IMR-90 (cell line): Measurements from ENCODE around the gene UBE2J1. TPM values are rescaled to one million over a fixed set of nuclear protein-coding genes. Genes with fewer than 3 reads are reported as not detected.

Source experiments
- ATAC-seq: fragments of 200-7000 bp; cut with Tn5 transposase; 2 replicates; pipeline ENCODE4 v1.9.1; 2020; ENCODE audit warnings: low read depth, mild to moderate bottlenecking, moderate library complexity
- BruUV-seq: library from RNA; stranded (reverse); fragments of 400-500 nt; replicated peaks from 2 replicates; lab custom pipeline; 2021; lab: Mats Ljungman, UMichigan
- CTCF ChIA-PET: fragments of 300-600 bp; formaldehyde crosslinking; extraction: SDS; loops from one replicate; lab custom pipeline; 2021; ENCODE audit warnings: antibody characterized with exemption; lab: Yijun Ruan, JAX
- POLR2A ChIA-PET: fragments of 300-600 bp; sonication (Branson Sonifier 250); formaldehyde crosslinking; loops from one replicate; lab custom pipeline; 2022; ENCODE audit warnings: antibody characterized with exemption; ENCODE audit not compliant: unreplicated experiment; lab: Charles Lee
- DNase-seq: peaks from one replicate; pipeline ENCODE4 v3.0.0; 2013
- H2AFZ ChIP-seq: replicated peaks from 2 replicates; pipeline ENCODE3; 2013; ENCODE audit warnings: low read length, mild to moderate bottlenecking; ENCODE audit not compliant: poor library complexity
- H2AK5ac ChIP-seq: 2 replicates; pipeline ENCODE4 v1.6.1; 2013; ENCODE audit warnings: low read depth, low read length, inconsistent platforms
- H2AK9ac ChIP-seq: replicated peaks from 2 replicates; pipeline ENCODE3; 2013; ENCODE audit warnings: mild to moderate bottlenecking, low read depth, low read length, moderate library complexity; ENCODE audit not compliant: poor library complexity
- H2BK120ac ChIP-seq: 2 replicates; pipeline ENCODE4 v1.6.1; 2013; ENCODE audit warnings: low read depth, low read length, inconsistent platforms
- H2BK15ac ChIP-seq: 3 replicates; pipeline ENCODE4 v1.6.1; 2013; ENCODE audit warnings: low read depth, low read length, inconsistent platforms
- H2BK20ac ChIP-seq: 2 replicates; pipeline ENCODE4 v1.6.1; 2013; ENCODE audit warnings: low read depth, mild to moderate bottlenecking, inconsistent platforms, low read length, moderate library complexity
- H2BK5ac ChIP-seq: 2 replicates; pipeline ENCODE4 v1.6.1; 2013; ENCODE audit warnings: mild to moderate bottlenecking, low read depth, low read length, inconsistent platforms; ENCODE audit not compliant: poor library complexity, severe bottlenecking
- H3K14ac ChIP-seq: replicated peaks from 2 replicates; pipeline ENCODE4 v1.6.1; 2013; ENCODE audit warnings: low read depth, low read length, inconsistent platforms
- H3K18ac ChIP-seq: 2 replicates; pipeline ENCODE4 v1.6.1; 2013; ENCODE audit warnings: low read depth, low read length, control low read depth
- H3K23ac ChIP-seq: 2 replicates; pipeline ENCODE4 v1.6.1; 2013; ENCODE audit warnings: low read depth, low read length, inconsistent platforms
- H3K27ac ChIP-seq: 2 replicates; pipeline ENCODE4 v1.5.1; 2013; ENCODE audit warnings: mild to moderate bottlenecking, control low read depth, low read length; ENCODE audit not compliant: insufficient read depth
- H3K27me3 ChIP-seq: 2 replicates; pipeline ENCODE4 v1.6.1; 2013; ENCODE audit warnings: low read length; ENCODE audit not compliant: control insufficient read depth, insufficient read depth
- H3K36me3 ChIP-seq: 2 replicates; pipeline ENCODE4 v1.6.1; 2013; ENCODE audit warnings: low read length, mixed read lengths; ENCODE audit not compliant: control insufficient read depth, insufficient read depth
- H3K4ac ChIP-seq: 2 replicates; pipeline ENCODE4 v1.6.1; 2013; ENCODE audit warnings: low read depth, low read length, inconsistent platforms
- H3K4me1 ChIP-seq: 2 replicates; pipeline ENCODE4 v1.6.1; 2013; ENCODE audit warnings: low read length, mixed read lengths; ENCODE audit not compliant: control insufficient read depth, insufficient read depth
- H3K4me2 ChIP-seq: 2 replicates; pipeline ENCODE4 v1.6.1; 2013; ENCODE audit warnings: low read depth, mild to moderate bottlenecking, control low read depth, low read length, moderate library complexity
- H3K4me3 ChIP-seq: 2 replicates; pipeline ENCODE4 v1.5.1; 2013; ENCODE audit warnings: low read depth, mild to moderate bottlenecking, control low read depth, low read length, moderate library complexity; ENCODE audit not compliant: insufficient read depth
- H3K56ac ChIP-seq: 2 replicates; pipeline ENCODE4 v1.6.1; 2013; ENCODE audit warnings: low read length, inconsistent platforms; ENCODE audit not compliant: insufficient read depth; ENCODE audit errors: extremely low read depth
- H3K79me1 ChIP-seq, 2 experiments: 2 replicates each; pipeline ENCODE4 v1.6.1; 2013; ENCODE audit warnings: low read length in 2 of 2, inconsistent platforms in 1 of 2, low read depth in 1 of 2
- H3K9ac ChIP-seq: 2 replicates; pipeline ENCODE4 v1.6.1; 2013; ENCODE audit warnings: low read depth, low read length, control low read depth
- H3K9me1 ChIP-seq: 2 replicates; pipeline ENCODE4 v1.6.1; 2013; ENCODE audit warnings: low read length, inconsistent platforms; ENCODE audit not compliant: insufficient read depth
- H3K9me3 ChIP-seq: 2 replicates; pipeline ENCODE4 v1.6.1; 2013; ENCODE audit warnings: low read length; ENCODE audit not compliant: control insufficient read depth, insufficient read depth
- H4K20me1 ChIP-seq: 2 replicates; pipeline ENCODE4 v1.6.1; 2013; ENCODE audit warnings: low read length, inconsistent platforms; ENCODE audit not compliant: insufficient read depth
- H4K5ac ChIP-seq: 2 replicates; pipeline ENCODE4 v1.6.1; 2013; ENCODE audit warnings: mild to moderate bottlenecking, low read depth, low read length, control low read depth
- H4K8ac ChIP-seq, 2 experiments: 2 replicates each; pipeline ENCODE4 v1.6.1; 2013; ENCODE audit warnings: low read depth in 2 of 2, low read length in 2 of 2, control low read depth in 1 of 2, inconsistent platforms in 1 of 2
- H4K91ac ChIP-seq: 2 replicates; pipeline ENCODE4 v1.6.1; 2013; ENCODE audit warnings: low read depth, low read length, inconsistent platforms; ENCODE audit not compliant: insufficient read depth
- BHLHE40 ChIP-seq: fragments of 150-350 bp; IDR thresholded peaks from 2 replicates; pipeline ENCODE4 v1.6.1; 2016; ENCODE audit warnings: mild to moderate bottlenecking, low read depth, low read length
- MAFK ChIP-seq: IDR thresholded peaks from 2 replicates; pipeline ENCODE4 v1.6.1; 2012; ENCODE audit warnings: low read depth, low read length, improper control_type of control experiment
- RAD21 ChIP-seq: IDR thresholded peaks from 2 replicates; pipeline ENCODE4 v1.6.1; 2012; ENCODE audit warnings: low read length, improper control_type of control experiment
- SMC3 ChIP-seq: fragments of 150-350 bp; IDR thresholded peaks from 2 replicates; pipeline ENCODE4 v1.6.1; 2016; ENCODE audit warnings: low read depth, mild to moderate bottlenecking, antibody characterized with exemption, low read length, moderate library complexity
- WGBS, 2 experiments: methylation state at CpG; one replicate each; pipeline versions ENCODE4 v1.1.5 to v1.1.7; 2013; ENCODE audit warnings: missing lambda C conversion rate in 2 of 2; ENCODE audit not compliant: insufficient read length in 1 of 2; ENCODE audit errors: extremely low coverage in 2 of 2; 5-methylcytosine and 5-hydroxymethylcytosine counted together
- dilution Hi-C: fragments of 300-500 bp; cut with HindIII; formaldehyde crosslinking; loops from one replicate; pipeline ENCODE4 v1.14.3; 2018; ENCODE audit warnings: low sequenced_read_pairs; ENCODE audit not compliant: unreplicated experiment
- in situ Hi-C: fragments of 300-500 bp; cut with MboI; formaldehyde crosslinking; loops from 3 replicates; pipeline ENCODE4 v1.14.3; 2019; ENCODE audit warnings: low sequenced_read_pairs, inconsistent platforms, mixed read lengths
- intact Hi-C: fragments of 100-400 bp; cut with micrococcal nuclease; formaldehyde crosslinking; loops from 2 replicates; pipeline ENCODE4 v1.10.0; 2022
- polyA plus RNA-seq, 3 experiments: library from polyadenylated mRNA; depleted of rRNA; stranded (reverse); fragments of >200 nt; gene quantifications; 2 replicates each; pipeline ENCODE4 v1.2.3, GENCODE V29; 2012; ENCODE audit warnings: low replicate concordance in 1 of 3
- total RNA-seq: library from RNA; depleted of rRNA; stranded (reverse); fragments of >200 nt; gene quantifications from 2 replicates; pipeline ENCODE4 v1.2.3, GENCODE V29; 2012
- TF ChIP-seq, protein P1 (sequence below): conservative IDR thresholded peaks from 2 replicates; pipeline ENCODE4 v1.5.1; 2012; ENCODE audit warnings: mild to moderate bottlenecking, low read depth, low read length, improper control_type of control experiment

UBE2J1 gene
- total and polyA plus RNA-seq, 2 of the 4 experiments (the other 2 are of a cell fraction), result 20.9 to 35.3 TPM

- H3K4me1 ChIP-seq, result no peaks in the 10 kb centered on the region
- no peaks in the 10 kb centered on the region for H3K9me3 ChIP-seq
- H3K18ac ChIP-seq, result no peak overlapping the region
- H2AK9ac ChIP-seq, result no peak overlapping the region
- no peak overlapping the region for H2BK15ac ChIP-seq
- no peak overlapping the region for H3K23ac ChIP-seq
- ChIA-PET POLR2A (interaction anchor here (0.6 kb wide), 1 partner anchor 16 kb away, joined by 4 read pairs; the partner anchor contains the start of gene GABRR2), CTCF (no interaction called here)
- H3K36me3 ChIP-seq, result peaks cover 21% of the 10 kb centered on the region
- intact Hi-C loops (no loop called here), dilution Hi-C loops (no loop called here), in situ Hi-C loops (no loop called here)
- no peak overlapping the region for H3K56ac ChIP-seq
- ATAC-seq (no peak), DNase-seq (no peak)
- no peak overlapping the region for H2AFZ ChIP-seq
- no peak overlapping the region for H3K14ac ChIP-seq
- no peak overlapping the region for H2BK20ac ChIP-seq
- no peaks in the 10 kb centered on the region for H4K20me1 ChIP-seq
- no peak overlapping the region for H3K9ac ChIP-seq
- no TSS peak for BruUV-seq
- no peak overlapping the region for H3K27ac ChIP-seq
- no peak overlapping the region for H4K8ac ChIP-seq
- no peak overlapping the region for H4K5ac ChIP-seq
- WGBS, 2 experiments, result no CpG with 5 or more reads among the region's 1 CpG
- no peak overlapping the region for H3K4me2 ChIP-seq
- H2BK5ac ChIP-seq, result no peak overlapping the region
- H3K4ac ChIP-seq, result no peak overlapping the region
- peaks cover 4 to 8% of the 10 kb centered on the region in 2 experiments; a peak in 2 of 4 replicates for H3K79me1 ChIP-seq
- H3K27me3 ChIP-seq, result no peaks in the 10 kb centered on the region
- peaks cover 2% of the 10 kb centered on the region; the same call in 1 of the 2 replicates for H3K9me1 ChIP-seq
- H2BK120ac ChIP-seq, result no peak overlapping the region
- no peak overlapping the region for H4K91ac ChIP-seq
- no peak overlapping the region for H2AK5ac ChIP-seq
- no peak for TF ChIP-seq SMC3
- no peak for TF ChIP-seq MAFK
- no peak for TF ChIP-seq RAD21
- TF ChIP-seq BHLHE40, result no peak
- TF ChIP-seq, protein P1, sequence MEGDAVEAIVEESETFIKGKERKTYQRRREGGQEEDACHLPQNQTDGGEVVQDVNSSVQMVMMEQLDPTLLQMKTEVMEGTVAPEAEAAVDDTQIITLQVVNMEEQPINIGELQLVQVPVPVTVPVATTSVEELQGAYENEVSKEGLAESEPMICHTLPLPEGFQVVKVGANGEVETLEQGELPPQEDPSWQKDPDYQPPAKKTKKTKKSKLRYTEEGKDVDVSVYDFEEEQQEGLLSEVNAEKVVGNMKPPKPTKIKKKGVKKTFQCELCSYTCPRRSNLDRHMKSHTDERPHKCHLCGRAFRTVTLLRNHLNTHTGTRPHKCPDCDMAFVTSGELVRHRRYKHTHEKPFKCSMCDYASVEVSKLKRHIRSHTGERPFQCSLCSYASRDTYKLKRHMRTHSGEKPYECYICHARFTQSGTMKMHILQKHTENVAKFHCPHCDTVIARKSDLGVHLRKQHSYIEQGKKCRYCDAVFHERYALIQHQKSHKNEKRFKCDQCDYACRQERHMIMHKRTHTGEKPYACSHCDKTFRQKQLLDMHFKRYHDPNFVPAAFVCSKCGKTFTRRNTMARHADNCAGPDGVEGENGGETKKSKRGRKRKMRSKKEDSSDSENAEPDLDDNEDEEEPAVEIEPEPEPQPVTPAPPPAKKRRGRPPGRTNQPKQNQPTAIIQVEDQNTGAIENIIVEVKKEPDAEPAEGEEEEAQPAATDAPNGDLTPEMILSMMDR, result no peak
- H3K4me3 ChIP-seq, result no peak overlapping the region
Observed at GRCh38 chr6:89330910-89331309, 21.6 kb downstream of the UBE2J1 start.
